M059J (cell line): Measurements from ENCODE around the gene VPS50. TPM values are rescaled to one million over a fixed set of nuclear protein-coding genes. Genes with fewer than 3 reads are reported as not detected.
"Not testable (repeated sequence)": the region's sequence is repeated elsewhere in the genome, so short reads cannot be mapped to it uniquely, and the experiment has no call there.

Experiments
- DNase-seq: peaks from one replicate; pipeline ENCODE4 v3.0.0-alpha.2; 2012; ENCODE audit warnings: low read depth
- total RNA-seq: library from RNA; depleted of rRNA; stranded (reverse); fragments of >200 nt; shearing (Covaris generic); gene quantifications from 2 replicates; pipeline ENCODE4 v1.2.3, GENCODE V29; 2014

Gene VPS50
- total RNA-seq, 1 experiment from 2014 or later: 24.5 TPM

- peak; percentile 90 for DNase-seq
Measured at GRCh38 chr7:93327006-93327633, 95.0 kb downstream of the VPS50 start.

- DNase-seq: no peak
Measured at GRCh38 chr7:93331706-93332105, 99.5 kb downstream of the VPS50 start.

GRCh38 chr7:93332172-93332571 lies 100.0 kb downstream of the VPS50 start:
- DNase-seq: no peak

- DNase-seq: no peak
Measured at GRCh38 chr7:93337052-93337451, 104.9 kb downstream of the VPS50 start.

GRCh38 chr7:93342178-93342577 lies 110.0 kb downstream of the VPS50 start:
- DNase-seq: not testable (repeated sequence)

- DNase-seq: no peak
Measured at GRCh38 chr7:93350338-93350737, 118.2 kb downstream of the VPS50 start.

GRCh38 chr7:93352881-93353280 lies 120.7 kb downstream of the VPS50 start:
- DNase-seq: no peak

- no peak for DNase-seq
Measured at GRCh38 chr7:93354815-93355214, 122.6 kb downstream of the VPS50 start.

GRCh38 chr7:93359520-93360198 lies 127.5 kb downstream of the VPS50 start:
- DNase-seq: no peak

- DNase-seq: no peak
Measured at GRCh38 chr7:93361853-93362252, 129.7 kb downstream of the VPS50 start.

- no peak for DNase-seq
Measured at GRCh38 chr7:93364806-93365205, 132.6 kb downstream of the VPS50 start.

GRCh38 chr7:93365341-93365740 lies 133.2 kb downstream of the VPS50 start:
- DNase-seq: no peak

- no peak for DNase-seq
Measured at GRCh38 chr7:93366816-93367215, 134.7 kb downstream of the VPS50 start.

GRCh38 chr7:93367254-93367653 lies 135.1 kb downstream of the VPS50 start:
- no peak for DNase-seq

GRCh38 chr7:93370937-93371336 lies 138.8 kb downstream of the VPS50 start:
- DNase-seq: not testable (repeated sequence)

- DNase-seq: no peak
Measured at GRCh38 chr7:93373537-93373936, 141.4 kb downstream of the VPS50 start.

GRCh38 chr7:93374345-93374940 lies 142.3 kb downstream of the VPS50 start:
- peak; percentile 52 for DNase-seq

GRCh38 chr7:93375603-93376002 lies 143.4 kb downstream of the VPS50 start:
- DNase-seq: no peak

- no peak for DNase-seq
Measured at GRCh38 chr7:93378131-93378760, 146.1 kb downstream of the VPS50 start.

- DNase-seq: no peak
Measured at GRCh38 chr7:93382362-93382761, 150.2 kb downstream of the VPS50 start.

GRCh38 chr7:93390660-93391059 lies 158.5 kb downstream of the VPS50 start:
- DNase-seq: no peak

- no peak for DNase-seq
Measured at GRCh38 chr7:93392984-93393383, 160.8 kb downstream of the VPS50 start.

- no peak for DNase-seq
Measured at GRCh38 chr7:93399642-93400041, 167.5 kb downstream of the VPS50 start.
